Fibroblast of lung (primary cell): ENCODE data around the gene FAM78B.

Experiments
- EZH2 ChIP-seq: IDR thresholded peaks from 2 replicates; pipeline ENCODE4 v1.5.1; 2012; ENCODE audit warnings: low read length, control low read depth, mild to moderate bottlenecking; ENCODE audit errors: missing control alignments
- TF ChIP-seq, protein P1 (sequence below), 2 donors: IDR thresholded peaks in 1 of 2; conservative IDR thresholded peaks in 1 of 2; 1 replicate in 1 of 2; 2 replicates in 1 of 2; pipeline ENCODE4 v1.5.1; 2011 to 2012; ENCODE audit warnings: low read length in 2 of 2, control low read depth in 1 of 2, inconsistent platforms in 1 of 2, low read depth in 1 of 2, mild to moderate bottlenecking in 1 of 2

DNA sequence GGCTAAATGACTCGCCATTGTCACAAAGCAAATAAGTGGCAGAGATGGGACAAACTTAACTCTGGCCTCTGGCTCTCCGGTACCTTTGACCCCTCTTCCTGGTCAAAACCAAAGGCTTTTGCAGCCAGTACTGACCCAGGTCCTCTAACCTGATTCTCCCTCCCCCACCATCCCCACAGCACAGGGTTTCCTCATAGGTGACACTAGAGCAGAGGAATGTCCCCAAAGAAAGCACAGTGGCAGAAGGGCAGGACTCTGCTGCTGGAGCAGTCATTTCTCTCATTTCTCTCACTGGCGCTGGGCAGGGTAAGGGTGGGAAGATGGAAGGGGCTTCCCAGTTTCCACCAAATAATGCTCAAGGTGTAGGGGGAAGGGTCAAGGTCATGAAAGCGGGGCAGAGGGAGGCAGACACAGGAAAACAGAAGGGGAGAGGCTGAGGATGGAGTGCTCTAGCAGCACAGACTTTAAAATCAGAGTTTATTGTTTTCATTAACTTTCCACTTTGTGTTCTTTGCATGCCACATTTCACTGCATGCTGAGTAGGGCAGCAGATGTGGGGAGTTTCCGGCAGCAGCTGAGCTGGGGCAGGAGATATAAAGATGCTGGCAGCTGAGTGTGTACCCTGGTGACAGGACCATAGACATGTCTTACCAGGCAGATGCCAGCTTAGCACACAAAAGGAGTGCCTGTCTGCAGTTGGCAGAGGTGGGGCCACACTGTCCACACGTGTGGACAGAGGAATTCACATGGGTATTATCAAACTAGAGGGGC, 80.5 kb downstream of the FAM78B start:
- TF ChIP-seq, protein P1, sequence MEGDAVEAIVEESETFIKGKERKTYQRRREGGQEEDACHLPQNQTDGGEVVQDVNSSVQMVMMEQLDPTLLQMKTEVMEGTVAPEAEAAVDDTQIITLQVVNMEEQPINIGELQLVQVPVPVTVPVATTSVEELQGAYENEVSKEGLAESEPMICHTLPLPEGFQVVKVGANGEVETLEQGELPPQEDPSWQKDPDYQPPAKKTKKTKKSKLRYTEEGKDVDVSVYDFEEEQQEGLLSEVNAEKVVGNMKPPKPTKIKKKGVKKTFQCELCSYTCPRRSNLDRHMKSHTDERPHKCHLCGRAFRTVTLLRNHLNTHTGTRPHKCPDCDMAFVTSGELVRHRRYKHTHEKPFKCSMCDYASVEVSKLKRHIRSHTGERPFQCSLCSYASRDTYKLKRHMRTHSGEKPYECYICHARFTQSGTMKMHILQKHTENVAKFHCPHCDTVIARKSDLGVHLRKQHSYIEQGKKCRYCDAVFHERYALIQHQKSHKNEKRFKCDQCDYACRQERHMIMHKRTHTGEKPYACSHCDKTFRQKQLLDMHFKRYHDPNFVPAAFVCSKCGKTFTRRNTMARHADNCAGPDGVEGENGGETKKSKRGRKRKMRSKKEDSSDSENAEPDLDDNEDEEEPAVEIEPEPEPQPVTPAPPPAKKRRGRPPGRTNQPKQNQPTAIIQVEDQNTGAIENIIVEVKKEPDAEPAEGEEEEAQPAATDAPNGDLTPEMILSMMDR (conservative IDR thresholded peaks at IDR 0.05 in 1 of 2, IDR thresholded peaks at IDR 0.05 in 1 of 2; ENCODE audit: low read depth in 1 of 2, low read length in 2 of 2), result no peak
- TF ChIP-seq EZH2, result no peak
